Mesothelial cell of epicardium (in vitro differentiated cells): ENCODE results near the gene DENND6B. TPM values are rescaled to one million over a fixed set of nuclear protein-coding genes. Genes with fewer than 3 reads are reported as not detected.

ENCODE experiments used
- DNase-seq, 2 experiments: peaks; one replicate each; pipeline ENCODE4 v3.0.0; 2021; ENCODE audit warnings: low spot score in 2 of 2; ENCODE audit not compliant: unreplicated experiment in 2 of 2
- H3K27ac Mint-ChIP-seq: 2 replicates; pipeline ENCODE4 v1.8.0; 2021; ENCODE audit warnings: mixed read lengths
- H3K27me3 Mint-ChIP-seq: 2 replicates; pipeline ENCODE4 v1.8.0; 2021; ENCODE audit warnings: low read depth, mixed read lengths
- H3K36me3 Mint-ChIP-seq: 2 replicates; pipeline ENCODE4 v1.8.0; 2021; ENCODE audit warnings: mixed read lengths
- H3K4me1 Mint-ChIP-seq: 2 replicates; pipeline ENCODE4 v1.8.0; 2021; ENCODE audit warnings: mixed read lengths
- H3K4me3 Mint-ChIP-seq: 2 replicates; pipeline ENCODE4 v1.8.0; 2021; ENCODE audit warnings: mild to moderate bottlenecking, moderate library complexity, mixed read lengths
- H3K9me3 Mint-ChIP-seq: 2 replicates; pipeline ENCODE4 v1.8.0; 2021; ENCODE audit warnings: mixed read lengths
- CTCF ChIP-seq: fragments of 200-600 bp; sonication (generic); IDR thresholded peaks from one replicate; pipeline ENCODE4 v1.5.0; 2021; ENCODE audit warnings: antibody characterized with exemption; ENCODE audit not compliant: unreplicated experiment
- total RNA-seq: library from RNA; stranded (reverse); gene quantifications from 3 replicates; pipeline ENCODE4 v1.2.1, GENCODE V29; 2021

The DENND6B gene
- total RNA-seq, 1 donor from 2014 or later = 19.2 TPM

DNA sequence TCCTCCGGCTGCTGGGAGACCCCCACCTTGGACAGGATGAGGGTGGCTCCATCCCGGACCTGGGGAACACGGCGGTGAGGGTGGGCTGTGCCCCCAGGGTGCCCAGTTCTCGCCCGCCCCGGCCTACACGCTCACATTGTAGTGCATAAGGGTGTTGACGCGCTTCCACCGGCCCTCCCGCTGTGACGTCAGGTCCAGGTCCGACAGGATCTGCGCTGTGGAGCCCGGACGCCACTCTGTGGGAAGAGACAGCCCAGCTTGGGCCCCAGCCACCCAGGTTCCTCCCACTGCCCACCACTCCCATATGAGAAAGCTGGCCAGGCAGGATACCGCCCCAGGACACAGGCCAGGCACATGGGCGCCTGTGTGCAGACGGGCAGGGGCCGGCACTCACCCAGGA, 48.4 kb downstream of the DENND6B start:
- H3K4me1 Mint-ChIP-seq = peaks cover 8% of the 10 kb centered on the region
- H3K36me3 Mint-ChIP-seq = peaks cover 23% of the 10 kb centered on the region
- no peaks in the 10 kb centered on the region for H3K9me3 Mint-ChIP-seq
- no peaks in the 10 kb centered on the region for H3K27me3 Mint-ChIP-seq
- TF ChIP-seq CTCF = no peak
- H3K4me3 Mint-ChIP-seq = no peak overlapping the region
- DNase-seq = no peak
- H3K27ac Mint-ChIP-seq = no peak overlapping the region

DNA sequence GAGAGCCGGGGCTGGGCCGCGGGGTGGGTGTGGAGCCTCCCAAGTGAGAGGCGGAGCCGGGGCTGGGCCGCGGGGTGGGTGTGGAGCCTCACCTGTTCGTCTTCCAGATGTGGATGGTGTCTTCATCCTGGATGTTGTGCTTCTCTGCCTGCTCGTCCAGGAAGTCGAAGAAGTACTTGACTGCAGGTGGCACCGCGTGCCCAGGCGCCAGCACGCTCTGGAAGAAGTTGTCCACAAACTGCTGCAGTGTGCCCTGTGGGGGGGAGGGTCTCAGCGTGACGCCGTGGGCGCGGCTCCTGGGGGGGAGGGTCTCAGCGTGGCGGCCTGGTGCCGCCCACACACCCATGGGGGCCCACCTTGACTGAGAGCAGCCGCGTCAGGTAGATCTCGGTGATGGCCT, 49.1 kb downstream of the DENND6B start:
- Mint-ChIP-seq H3K4me1 (peaks cover 9% of the 10 kb centered on the region), H3K9me3 (no peaks in the 10 kb centered on the region), H3K4me3 (no peak overlapping the region), H3K27me3 (no peaks in the 10 kb centered on the region), H3K27ac (no peak overlapping the region), H3K36me3 (peaks cover 23% of the 10 kb centered on the region)
- TF ChIP-seq CTCF = no peak
- no peak for DNase-seq

- peak; percentile 63 for TF ChIP-seq CTCF
- Mint-ChIP-seq H3K9me3 (no peaks in the 10 kb centered on the region), H3K27ac (no peak overlapping the region), H3K36me3 (peaks cover 21% of the 10 kb centered on the region), H3K4me1 (peaks cover 11% of the 10 kb centered on the region), H3K4me3 (no peak overlapping the region), H3K27me3 (no peaks in the 10 kb centered on the region)
- no peak for DNase-seq
Measured at GRCh38 chr22:50276143-50276542, 50.7 kb downstream of the DENND6B start.

- Mint-ChIP-seq H3K9me3 (no peaks in the 10 kb centered on the region), H3K27me3 (no peaks in the 10 kb centered on the region), H3K27ac (peak overlapping the region; percentile 69), H3K4me3 (no peak overlapping the region), H3K4me1 (peaks cover 16% of the 10 kb centered on the region), H3K36me3 (peaks cover 17% of the 10 kb centered on the region)
- no peak for DNase-seq
- TF ChIP-seq CTCF = no peak
Measured at GRCh38 chr22:50275181-50276055, 51.4 kb downstream of the DENND6B start.

- DNase-seq = no peak
- no peaks in the 10 kb centered on the region for H3K9me3 Mint-ChIP-seq
- H3K4me3 Mint-ChIP-seq = no peak overlapping the region
- peaks cover 17% of the 10 kb centered on the region for H3K36me3 Mint-ChIP-seq
- peak overlapping the region; percentile 69 for H3K27ac Mint-ChIP-seq
- H3K4me1 Mint-ChIP-seq = peaks cover 16% of the 10 kb centered on the region
- TF ChIP-seq CTCF = no peak
- no peaks in the 10 kb centered on the region for H3K27me3 Mint-ChIP-seq
Measured at GRCh38 chr22:50274771-50275170, 52.0 kb downstream of the DENND6B start.
